ENCODE results near the gene KRTAP25-1.

- TF ChIP-seq, protein P1, sequence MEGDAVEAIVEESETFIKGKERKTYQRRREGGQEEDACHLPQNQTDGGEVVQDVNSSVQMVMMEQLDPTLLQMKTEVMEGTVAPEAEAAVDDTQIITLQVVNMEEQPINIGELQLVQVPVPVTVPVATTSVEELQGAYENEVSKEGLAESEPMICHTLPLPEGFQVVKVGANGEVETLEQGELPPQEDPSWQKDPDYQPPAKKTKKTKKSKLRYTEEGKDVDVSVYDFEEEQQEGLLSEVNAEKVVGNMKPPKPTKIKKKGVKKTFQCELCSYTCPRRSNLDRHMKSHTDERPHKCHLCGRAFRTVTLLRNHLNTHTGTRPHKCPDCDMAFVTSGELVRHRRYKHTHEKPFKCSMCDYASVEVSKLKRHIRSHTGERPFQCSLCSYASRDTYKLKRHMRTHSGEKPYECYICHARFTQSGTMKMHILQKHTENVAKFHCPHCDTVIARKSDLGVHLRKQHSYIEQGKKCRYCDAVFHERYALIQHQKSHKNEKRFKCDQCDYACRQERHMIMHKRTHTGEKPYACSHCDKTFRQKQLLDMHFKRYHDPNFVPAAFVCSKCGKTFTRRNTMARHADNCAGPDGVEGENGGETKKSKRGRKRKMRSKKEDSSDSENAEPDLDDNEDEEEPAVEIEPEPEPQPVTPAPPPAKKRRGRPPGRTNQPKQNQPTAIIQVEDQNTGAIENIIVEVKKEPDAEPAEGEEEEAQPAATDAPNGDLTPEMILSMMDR (IDR thresholded peaks at IDR 0.05; ENCODE audit: insufficient read depth, low read length, poor library complexity, severe bottlenecking), result no peak
- no peak for TF ChIP-seq EZH2phosphoT487 (conservative IDR thresholded peaks at IDR 0.05; ENCODE audit: low read length)
These were observed 47.3 kb upstream of the KRTAP25-1 start for GRCh38 chr21:30336596-30336995.

All from SU-DHL-6 (cell line).